Measurements from ENCODE around the gene TAS2R40. TPM values are rescaled to one million over a fixed set of nuclear protein-coding genes. Genes with fewer than 3 reads are reported as not detected.

The TAS2R40 gene
- total RNA-seq, 1 donor from 2014 or later = not detected

- H3K9me3 Mint-ChIP-seq (ENCODE audit: low read depth) = no peaks in the 10 kb centered on the region
- H3K27ac Mint-ChIP-seq (ENCODE audit: unreplicated experiment) = no peak overlapping the region
- TF ChIP-seq, protein P1, sequence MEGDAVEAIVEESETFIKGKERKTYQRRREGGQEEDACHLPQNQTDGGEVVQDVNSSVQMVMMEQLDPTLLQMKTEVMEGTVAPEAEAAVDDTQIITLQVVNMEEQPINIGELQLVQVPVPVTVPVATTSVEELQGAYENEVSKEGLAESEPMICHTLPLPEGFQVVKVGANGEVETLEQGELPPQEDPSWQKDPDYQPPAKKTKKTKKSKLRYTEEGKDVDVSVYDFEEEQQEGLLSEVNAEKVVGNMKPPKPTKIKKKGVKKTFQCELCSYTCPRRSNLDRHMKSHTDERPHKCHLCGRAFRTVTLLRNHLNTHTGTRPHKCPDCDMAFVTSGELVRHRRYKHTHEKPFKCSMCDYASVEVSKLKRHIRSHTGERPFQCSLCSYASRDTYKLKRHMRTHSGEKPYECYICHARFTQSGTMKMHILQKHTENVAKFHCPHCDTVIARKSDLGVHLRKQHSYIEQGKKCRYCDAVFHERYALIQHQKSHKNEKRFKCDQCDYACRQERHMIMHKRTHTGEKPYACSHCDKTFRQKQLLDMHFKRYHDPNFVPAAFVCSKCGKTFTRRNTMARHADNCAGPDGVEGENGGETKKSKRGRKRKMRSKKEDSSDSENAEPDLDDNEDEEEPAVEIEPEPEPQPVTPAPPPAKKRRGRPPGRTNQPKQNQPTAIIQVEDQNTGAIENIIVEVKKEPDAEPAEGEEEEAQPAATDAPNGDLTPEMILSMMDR (IDR thresholded peaks at IDR 0.05) = no peak
- no peak for DNase-seq (ENCODE audit: low spot score)
- H3K27me3 Mint-ChIP-seq (ENCODE audit: low read depth) = peaks cover 3% of the 10 kb centered on the region
- H3K4me1 Mint-ChIP-seq (ENCODE audit: low read depth) = peaks cover 18% of the 10 kb centered on the region
- H3K4me3 Mint-ChIP-seq (ENCODE audit: unreplicated experiment) = no peak overlapping the region
- H3K36me3 Mint-ChIP-seq (ENCODE audit: low read depth) = no peaks in the 10 kb centered on the region
Measured at GRCh38 chr7:143243111-143243510, 21.3 kb downstream of the TAS2R40 start.

- Mint-ChIP-seq H3K4me3 (ENCODE audit: unreplicated experiment) (no peak overlapping the region), H3K27me3 (ENCODE audit: low read depth) (peaks cover 3% of the 10 kb centered on the region), H3K27ac (ENCODE audit: unreplicated experiment) (no peak overlapping the region), H3K36me3 (ENCODE audit: low read depth) (no peaks in the 10 kb centered on the region), H3K9me3 (ENCODE audit: low read depth) (no peaks in the 10 kb centered on the region), H3K4me1 (ENCODE audit: low read depth) (peaks cover 18% of the 10 kb centered on the region)
- DNase-seq (ENCODE audit: low spot score) = no peak
- TF ChIP-seq, protein P1 (IDR thresholded peaks at IDR 0.05) = no peak
Measured at GRCh38 chr7:143243614-143244013, 21.8 kb downstream of the TAS2R40 start.

GRCh38 chr7:143244321-143244720, 22.5 kb downstream of the TAS2R40 start:
- no peak overlapping the region for H3K27ac Mint-ChIP-seq (ENCODE audit: unreplicated experiment)
- H3K9me3 Mint-ChIP-seq (ENCODE audit: low read depth) = no peaks in the 10 kb centered on the region
- peaks cover 2% of the 10 kb centered on the region for H3K36me3 Mint-ChIP-seq (ENCODE audit: low read depth)
- TF ChIP-seq, protein P1 (IDR thresholded peaks at IDR 0.05) = no peak
- no peak overlapping the region for H3K4me3 Mint-ChIP-seq (ENCODE audit: unreplicated experiment)
- H3K27me3 Mint-ChIP-seq (ENCODE audit: low read depth) = peaks cover 3% of the 10 kb centered on the region
- no peak for DNase-seq (ENCODE audit: low spot score)
- peaks cover 14% of the 10 kb centered on the region for H3K4me1 Mint-ChIP-seq (ENCODE audit: low read depth)

GRCh38 chr7:143245123-143245522, 23.3 kb downstream of the TAS2R40 start:
- Mint-ChIP-seq H3K9me3 (ENCODE audit: low read depth) (no peaks in the 10 kb centered on the region), H3K4me3 (ENCODE audit: unreplicated experiment) (no peak overlapping the region), H3K4me1 (ENCODE audit: low read depth) (peaks cover 9% of the 10 kb centered on the region), H3K36me3 (ENCODE audit: low read depth) (peaks cover 2% of the 10 kb centered on the region), H3K27ac (ENCODE audit: unreplicated experiment) (no peak overlapping the region), H3K27me3 (ENCODE audit: low read depth) (peaks cover 3% of the 10 kb centered on the region)
- TF ChIP-seq, protein P1 (IDR thresholded peaks at IDR 0.05) = no peak
- no peak for DNase-seq (ENCODE audit: low spot score)

- TF ChIP-seq, protein P1 (IDR thresholded peaks at IDR 0.05) = no peak
Measured at GRCh38 chr7:143247372-143247771, 25.5 kb downstream of the TAS2R40 start.

More at GRCh38 chr7:143247372-143247771, 25.5 kb downstream of the TAS2R40 start:
- H3K4me3 Mint-ChIP-seq (ENCODE audit: unreplicated experiment) = no peak overlapping the region
- H3K27me3 Mint-ChIP-seq (ENCODE audit: low read depth) = peaks cover 3% of the 10 kb centered on the region
- no peak for DNase-seq (ENCODE audit: low spot score)
- peaks cover 2% of the 10 kb centered on the region for H3K36me3 Mint-ChIP-seq (ENCODE audit: low read depth)
- no peak overlapping the region for H3K27ac Mint-ChIP-seq (ENCODE audit: unreplicated experiment)
- H3K9me3 Mint-ChIP-seq (ENCODE audit: low read depth) = peaks cover 3% of the 10 kb centered on the region
- H3K4me1 Mint-ChIP-seq (ENCODE audit: low read depth) = no peaks in the 10 kb centered on the region

All from chondrocyte (in vitro differentiated cells).